HG02623 (cell line): ENCODE results near the gene C11orf91.
"Not testable (repeated sequence)": the region's sequence is repeated elsewhere in the genome, so short reads cannot be mapped to it uniquely, and the experiment has no call there.

Experiments used
- ATAC-seq: cut with Tn5 transposase; IDR thresholded peaks from one replicate; pipeline ENCODE4 v1.9.1; 2021; ENCODE audit warnings: moderate library complexity; ENCODE audit not compliant: unreplicated experiment

The C11orf91 gene

GRCh38 chr11:33721984-33722383 is 21.4 kb upstream of the C11orf91 start:
- ATAC-seq: no peak

GRCh38 chr11:33721426-33721825 is 20.8 kb upstream of the C11orf91 start:
- no peak for ATAC-seq

- ATAC-seq: no peak
Measured at GRCh38 chr11:33719587-33719986, 19.0 kb upstream of the C11orf91 start.

GRCh38 chr11:33718440-33718839 is 17.8 kb upstream of the C11orf91 start:
- ATAC-seq: no peak

GRCh38 chr11:33716243-33716642 is 15.6 kb upstream of the C11orf91 start:
- ATAC-seq: no peak

- ATAC-seq: no peak
Measured at GRCh38 chr11:33713856-33714398, 13.3 kb upstream of the C11orf91 start.

GRCh38 chr11:33713151-33713855 is 12.7 kb upstream of the C11orf91 start:
- ATAC-seq: no peak

GRCh38 chr11:33712436-33712835 is 11.8 kb upstream of the C11orf91 start:
- no peak for ATAC-seq

- no peak for ATAC-seq
Measured at GRCh38 chr11:33709466-33709865, 8.8 kb upstream of the C11orf91 start.

GRCh38 chr11:33708985-33709384 is 8.4 kb upstream of the C11orf91 start:
- ATAC-seq: no peak

GRCh38 chr11:33707831-33708230 is 7.2 kb upstream of the C11orf91 start:
- ATAC-seq: not testable (repeated sequence)

- ATAC-seq: no peak
Measured at GRCh38 chr11:33706966-33707365, 6.3 kb upstream of the C11orf91 start.

GRCh38 chr11:33706546-33706945 is 5.9 kb upstream of the C11orf91 start:
- no peak for ATAC-seq

- ATAC-seq: no peak
Measured at GRCh38 chr11:33704240-33705002, 3.8 kb upstream of the C11orf91 start.

- no peak for ATAC-seq
Measured at GRCh38 chr11:33703788-33704187, 3.2 kb upstream of the C11orf91 start.

- no peak for ATAC-seq
Measured at GRCh38 chr11:33703234-33703633, 2.6 kb upstream of the C11orf91 start.

GRCh38 chr11:33701302-33702230 is 940 bp upstream of the C11orf91 start:
- no peak for ATAC-seq

- ATAC-seq: no peak
Measured at GRCh38 chr11:33700063-33700501, 544 bp downstream of the C11orf91 start.

GRCh38 chr11:33699515-33700062 is 1.0 kb downstream of the C11orf91 start:
- no peak for ATAC-seq

- no peak for ATAC-seq
Measured at GRCh38 chr11:33698921-33699320, 1.7 kb downstream of the C11orf91 start.

- ATAC-seq: no peak
Measured at GRCh38 chr11:33697997-33698396, 2.6 kb downstream of the C11orf91 start.
